ENCODE data around the gene ANO2. TPM values are rescaled to one million over a fixed set of nuclear protein-coding genes. Genes with fewer than 3 reads are reported as not detected.
"Not testable (repeated sequence)": the region's sequence is repeated elsewhere in the genome, so short reads cannot be mapped to it uniquely, and the experiment has no call there.

The ANO2 gene
- polyA plus RNA-seq, 1 donor = 3.9 TPM

GRCh38 chr12:5575987-5576386 lies 369.1 kb downstream of the ANO2 start:
- DNase-seq = no peak

DNA sequence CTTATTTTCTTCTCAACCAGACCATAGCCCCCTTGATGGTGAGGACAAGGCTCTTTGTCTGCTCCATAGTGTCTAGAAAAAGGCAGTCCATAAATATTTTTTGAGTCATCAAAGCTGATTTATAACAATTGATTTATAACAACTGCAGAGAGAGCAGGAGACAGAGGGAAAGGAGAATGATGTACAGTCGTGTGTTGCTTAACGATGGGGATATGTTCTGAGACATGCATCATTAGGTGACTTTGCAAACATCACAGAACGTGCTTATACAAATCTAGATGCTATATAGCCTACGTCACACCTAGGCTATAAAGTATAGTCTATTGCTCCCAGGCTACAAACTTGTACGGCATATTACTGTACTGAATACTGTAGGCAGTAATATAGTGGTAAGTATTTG lies 369.8 kb downstream of the ANO2 start:
- no peak for DNase-seq

DNA sequence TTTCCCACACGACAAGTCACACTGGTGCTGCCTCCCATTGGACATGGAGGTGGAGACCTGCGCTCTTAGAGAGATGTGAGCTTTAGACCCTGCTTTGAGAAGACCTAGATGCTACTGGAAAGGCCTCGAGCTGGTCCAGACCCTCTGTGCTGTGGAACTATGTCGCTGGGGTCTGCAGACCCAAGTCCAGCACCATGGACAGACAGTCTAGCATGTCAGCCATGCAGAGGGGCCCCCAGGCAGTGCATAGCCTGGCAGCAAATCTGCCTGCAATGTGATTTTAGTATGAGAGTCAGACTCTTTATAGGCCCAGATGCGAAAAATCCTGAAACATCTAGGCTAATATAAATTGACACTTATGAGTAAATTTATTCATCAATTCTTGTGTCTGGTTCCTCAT lies 371.7 kb downstream of the ANO2 start:
- no peak for DNase-seq

DNA sequence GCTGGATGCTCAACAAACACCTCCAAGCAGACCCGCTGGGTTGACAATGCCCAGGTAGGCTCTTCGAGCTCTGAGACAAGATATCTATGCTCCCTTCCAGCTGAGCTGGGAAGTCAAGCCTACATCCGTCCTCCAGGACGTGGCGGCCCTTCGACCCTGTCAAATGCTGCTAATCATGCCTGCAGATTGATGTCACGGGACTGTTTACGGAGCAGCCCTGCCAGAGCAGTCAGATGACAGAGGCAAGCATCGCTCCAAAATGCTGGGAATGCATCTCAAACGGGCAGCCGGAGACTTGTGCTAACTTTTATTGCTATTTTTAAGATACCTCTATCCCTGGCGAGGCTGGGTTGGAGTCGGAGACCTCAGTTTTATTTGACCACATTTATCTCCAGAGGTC lies 373.9 kb downstream of the ANO2 start:
- DNase-seq = no peak

DNA sequence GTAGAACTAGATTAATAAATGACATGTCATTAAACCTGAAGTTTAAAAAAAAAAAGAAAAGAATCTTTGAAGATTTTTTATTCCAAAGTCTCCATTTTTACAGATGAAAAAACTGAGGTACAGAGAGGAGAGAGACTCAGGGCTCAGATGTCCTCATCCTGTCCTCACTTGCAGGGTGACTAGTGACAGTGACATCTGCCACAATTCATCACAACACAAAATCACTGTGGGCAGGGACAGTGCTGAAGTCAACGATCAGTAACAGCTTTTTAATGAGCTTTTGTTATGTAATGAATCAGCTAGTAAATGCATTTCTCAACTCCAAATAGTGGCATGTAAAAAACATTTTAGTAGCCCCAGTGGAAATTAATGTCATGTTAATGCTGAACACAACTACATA lies 374.6 kb downstream of the ANO2 start:
- DNase-seq = no peak

- DNase-seq = no peak
These were observed 376.6 kb downstream of the ANO2 start for GRCh38 chr12:5568325-5568981.

DNA sequence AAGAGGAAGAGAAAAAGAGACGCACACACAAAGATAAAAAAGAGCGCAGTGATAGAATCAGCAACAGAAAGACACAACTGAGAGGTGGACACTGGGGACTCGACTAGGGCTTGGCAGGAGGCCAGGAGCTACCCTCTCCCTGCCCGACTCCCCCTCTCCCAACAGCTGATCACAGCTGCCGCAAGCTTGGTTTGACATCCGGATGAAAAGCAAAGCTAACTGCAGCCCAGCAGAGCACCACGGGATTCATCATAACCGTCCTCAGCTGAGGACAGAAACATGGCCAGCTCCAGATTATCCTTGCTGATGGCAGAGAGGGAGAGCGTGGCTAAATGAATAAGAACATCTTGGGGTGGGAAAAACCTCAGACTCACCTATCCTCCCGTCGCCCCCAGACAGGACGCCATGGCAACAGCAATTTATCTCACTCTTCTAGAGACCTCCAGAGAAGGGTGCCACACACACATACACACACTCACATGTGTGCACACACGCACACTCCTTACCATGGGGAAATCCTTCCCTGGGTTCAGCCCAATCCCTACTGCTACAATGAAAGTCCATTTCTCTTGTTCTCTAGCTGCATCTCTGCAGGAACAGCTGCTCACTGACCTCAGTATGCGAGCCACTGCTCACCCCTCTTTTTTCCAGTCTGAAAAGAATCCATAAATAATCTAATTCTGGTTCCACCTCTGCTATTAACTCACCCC lies 377.9 kb downstream of the ANO2 start:
- DNase-seq = peak; percentile 59

DNA sequence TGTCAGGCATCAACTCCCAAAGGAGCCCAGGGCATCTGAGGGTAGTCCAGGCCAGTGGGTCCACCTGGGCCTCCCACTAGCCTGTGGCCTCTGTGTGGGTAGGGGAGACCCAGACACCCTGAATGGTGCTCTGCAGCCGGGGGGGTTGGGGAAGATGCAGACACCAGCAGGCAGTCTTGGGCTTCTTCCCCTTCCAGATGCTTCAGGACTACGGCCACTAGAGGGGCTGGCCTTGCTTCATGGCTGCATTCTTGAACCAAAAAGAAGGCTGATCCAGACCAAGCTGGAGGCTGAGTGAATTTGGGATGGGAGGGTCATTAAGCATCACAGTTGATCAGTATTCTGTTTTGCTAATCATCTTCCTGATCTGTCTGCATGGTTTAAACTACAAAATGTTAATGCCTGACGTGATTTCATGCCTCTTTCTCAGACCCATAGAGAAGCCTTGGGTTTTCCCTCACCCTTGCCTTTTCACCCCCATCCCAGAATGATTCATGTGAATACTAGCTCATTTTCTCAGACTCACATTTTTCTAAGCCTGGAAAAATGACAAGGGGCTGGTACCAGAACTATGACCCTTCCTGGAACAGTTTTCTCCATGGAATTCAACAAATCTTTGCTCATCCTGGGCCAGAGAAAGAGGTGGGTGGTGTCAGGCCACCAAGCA lies 379.0 kb downstream of the ANO2 start:
- no peak for DNase-seq

DNA sequence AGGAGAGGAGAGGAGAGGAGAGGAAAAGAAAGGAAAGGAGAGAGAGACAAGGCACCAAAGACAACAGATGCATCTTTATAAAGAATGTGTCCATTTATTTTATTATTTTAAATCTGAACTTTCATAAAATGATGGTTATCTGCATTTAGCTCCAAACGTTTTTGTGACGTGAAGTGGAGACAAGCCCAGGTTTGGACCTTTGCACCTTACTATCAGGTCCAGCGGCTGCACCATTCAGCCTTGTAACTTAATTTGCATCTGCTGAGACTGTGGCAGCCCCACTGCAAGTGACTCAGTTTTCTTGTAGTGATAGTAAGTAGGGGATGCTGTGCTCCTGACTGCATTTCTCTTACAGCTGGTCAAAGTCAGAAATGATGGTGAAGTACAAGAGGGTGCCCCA lies 382.5 kb downstream of the ANO2 start:
- DNase-seq = no peak

- no peak for DNase-seq
These were observed 383.2 kb downstream of the ANO2 start for GRCh38 chr12:5561846-5562245.

DNA sequence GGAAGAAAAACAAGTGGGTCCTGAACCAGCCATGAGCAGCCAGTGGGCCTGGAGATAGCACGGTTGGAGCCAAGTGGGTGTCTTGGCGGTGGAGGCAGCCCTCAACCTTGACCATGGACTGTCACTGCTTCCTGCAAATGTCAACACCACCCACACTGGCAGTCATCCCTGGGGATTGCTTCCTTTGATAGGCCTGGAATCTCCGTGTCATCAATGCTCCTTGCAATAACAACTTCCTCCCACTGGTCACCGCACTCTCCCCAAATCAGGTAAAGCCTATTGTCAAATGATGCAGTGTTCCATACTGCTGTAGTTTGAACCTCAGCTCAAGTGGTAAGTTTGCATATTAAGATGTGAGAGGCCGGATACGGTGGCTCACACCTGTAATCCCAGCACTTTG lies 384.0 kb downstream of the ANO2 start:
- no peak for DNase-seq

DNA sequence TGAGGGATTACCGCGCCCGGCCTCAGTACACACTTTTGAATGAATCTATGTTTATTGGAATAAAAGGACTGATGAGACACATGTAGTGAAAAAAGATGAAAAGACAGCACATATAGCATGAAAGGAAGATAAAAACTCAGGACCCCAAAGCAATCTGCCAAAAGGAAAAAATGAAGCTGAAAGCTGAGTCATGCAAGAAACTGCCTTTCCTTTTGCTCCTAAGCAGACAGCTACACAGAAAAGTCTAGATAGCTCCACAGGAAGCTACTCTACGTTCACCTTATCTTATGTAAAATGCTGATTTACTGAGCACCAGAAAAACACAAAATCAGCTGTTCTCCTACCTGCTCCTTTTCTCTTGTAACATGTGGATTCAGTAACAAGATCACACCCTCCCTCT lies 384.8 kb downstream of the ANO2 start:
- DNase-seq = no peak

DNA sequence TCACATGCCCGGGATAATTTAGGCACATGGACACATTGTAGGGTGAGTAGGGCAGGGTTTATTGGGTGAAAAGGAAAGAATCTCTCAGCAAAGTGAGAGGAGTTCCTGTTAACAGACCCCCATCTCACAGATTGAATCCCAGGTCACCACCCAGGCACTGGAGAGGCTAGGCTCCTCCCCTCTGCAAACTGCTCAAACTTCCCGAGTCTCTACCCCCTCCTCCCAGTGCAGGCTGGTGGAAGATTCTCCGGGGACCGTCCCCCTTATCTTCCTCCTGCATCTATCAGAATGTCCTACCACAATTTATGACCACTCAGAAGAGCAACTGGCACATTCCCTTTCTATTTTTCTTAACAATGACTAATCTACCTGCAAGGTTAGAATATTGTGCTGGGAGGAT lies 387.2 kb downstream of the ANO2 start:
- DNase-seq = no peak

- DNase-seq = no peak
These were observed 387.9 kb downstream of the ANO2 start for GRCh38 chr12:5556946-5557673.

DNA sequence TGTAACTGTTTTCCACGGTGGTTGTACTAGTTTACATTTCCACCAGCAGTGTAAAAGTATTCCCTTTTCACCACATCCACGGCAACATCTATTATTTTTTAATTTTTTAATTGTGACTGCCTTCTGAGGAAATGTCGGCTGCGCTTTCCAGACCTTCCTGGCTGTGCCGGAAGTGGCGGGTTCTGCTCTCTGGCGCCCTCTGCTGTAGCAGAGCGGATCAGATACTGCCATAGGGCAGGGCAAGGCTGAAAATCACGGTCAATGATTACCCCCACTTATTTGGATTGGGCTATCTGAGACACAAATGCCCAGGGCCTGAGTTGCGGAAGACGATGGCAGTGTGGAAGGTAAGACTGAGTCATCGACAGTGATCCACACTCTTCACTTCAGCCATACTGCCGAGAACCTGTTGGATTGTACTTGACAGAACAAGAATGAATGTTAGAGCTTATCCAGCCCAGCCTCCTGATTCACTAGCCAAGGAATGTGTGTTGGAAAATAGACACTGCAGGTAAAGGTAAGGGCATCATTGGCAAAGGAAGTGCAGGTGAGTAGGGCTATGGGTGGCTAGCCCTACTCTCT lies 388.9 kb downstream of the ANO2 start:
- DNase-seq = no peak

DNA sequence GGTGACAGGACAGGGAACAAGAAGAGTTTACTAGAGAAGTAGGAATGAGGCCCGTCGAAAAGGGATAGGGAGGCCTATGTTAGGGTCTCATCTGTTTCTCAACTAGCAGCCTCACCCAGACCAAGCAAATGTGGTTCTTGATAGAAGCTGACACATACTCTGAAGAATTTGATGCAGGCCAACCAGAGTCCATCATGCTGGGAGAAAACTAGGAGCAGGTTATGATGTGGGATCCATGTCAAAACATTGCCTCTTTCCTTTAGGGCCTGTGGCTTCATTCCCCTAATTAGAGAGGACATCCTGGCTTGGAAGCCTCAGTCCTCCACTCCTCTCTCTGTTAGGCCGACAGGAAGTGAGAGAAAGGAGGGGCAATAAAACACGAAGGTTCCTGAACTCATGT lies 390.3 kb downstream of the ANO2 start:
- DNase-seq = no peak

GRCh38 chr12:5549011-5549410 lies 396.0 kb downstream of the ANO2 start:
- no peak for DNase-seq

GRCh38 chr12:5548152-5548943 lies 396.7 kb downstream of the ANO2 start:
- DNase-seq = no peak

- no peak for DNase-seq
These were observed 398.4 kb downstream of the ANO2 start for GRCh38 chr12:5546616-5547015.

DNA sequence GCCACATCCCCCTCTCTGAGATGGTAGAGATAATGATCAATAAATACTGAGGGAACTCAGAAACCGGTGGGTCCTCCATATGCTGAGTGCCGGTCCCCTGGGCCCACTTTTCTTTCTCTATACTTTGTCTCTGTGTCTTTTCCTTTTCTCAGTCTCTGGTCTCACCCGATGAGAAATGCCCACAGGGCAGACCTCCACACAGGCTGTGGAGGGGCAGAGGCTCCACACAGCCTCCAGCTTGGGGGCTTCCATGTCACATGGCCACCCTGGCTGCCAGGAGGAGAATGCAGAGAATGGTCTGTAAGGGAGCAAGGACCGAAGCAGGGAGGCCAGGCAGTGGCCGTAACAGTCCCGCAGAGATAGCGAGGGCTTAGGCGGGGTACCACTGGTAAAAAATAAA lies 407.3 kb downstream of the ANO2 start:
- no peak for DNase-seq

GRCh38 chr12:5537026-5537615 lies 407.9 kb downstream of the ANO2 start:
- DNase-seq = not testable (repeated sequence)

DNA sequence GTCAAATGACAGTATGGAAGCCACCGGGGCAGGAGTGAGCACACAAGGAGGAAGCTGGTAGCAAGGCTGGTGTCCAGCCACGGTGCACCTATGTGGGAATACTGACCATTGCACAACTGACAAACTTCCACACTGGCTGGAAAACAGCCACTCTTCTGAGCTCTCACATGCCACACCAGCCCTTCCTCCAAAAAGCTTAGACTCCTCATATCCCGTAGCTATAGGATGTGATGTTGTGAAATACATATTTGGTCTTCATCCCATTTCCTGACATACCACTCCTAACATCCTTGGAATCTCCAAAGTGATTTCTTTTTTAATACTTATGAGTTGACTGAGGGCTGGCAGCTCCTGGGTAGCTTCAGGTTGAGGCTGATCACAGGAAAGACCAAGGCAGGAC lies 409.5 kb downstream of the ANO2 start:
- no peak for DNase-seq

Measured in hindlimb muscle (tissue), 1 donor.